ENCODE data around the gene ANAPC15. TPM values are rescaled to one million over a fixed set of nuclear protein-coding genes. Genes with fewer than 3 reads are reported as not detected.

The ANAPC15 gene
- total and polyA plus RNA-seq, 9 of the 15 experiments (the other 6 are each of a cell fraction or from before 2014, with no cell fraction given): 53.0 to 254 (median 75.7) TPM

- TF ChIP-seq FOXM1 (IDR thresholded peaks at IDR 0.05; ENCODE audit: low read depth): no peak
- no peak for TF ChIP-seq FOXM1 (CRISPR knock-in tag; IDR thresholded peaks at IDR 0.05; ENCODE audit: low read depth)
- TF ChIP-seq NCOR1 (IDR thresholded peaks at IDR 0.05): peak; percentile 39
- TF ChIP-seq HMBOX1 (IDR thresholded peaks at IDR 0.05): peak; percentile 97
- no peak for TF ChIP-seq ZNF143 (CRISPR knock-in tag; IDR thresholded peaks at IDR 0.05)
- peak; percentile 54 for TF ChIP-seq TEAD4 (IDR thresholded peaks at IDR 0.05; ENCODE audit: low read length)
- TF ChIP-seq TEAD4 (CRISPR knock-in tag; IDR thresholded peaks at IDR 0.05; ENCODE audit: borderline replicate concordance): no peak
- no peak for TF ChIP-seq XRCC4 (IDR thresholded peaks at IDR 0.05; ENCODE audit: extremely low read depth, insufficient read depth, insufficient read length)
- TF ChIP-seq ESRRA (IDR thresholded peaks at IDR 0.05; ENCODE audit: borderline replicate concordance, low read depth): peak; percentile 6; the same call in 1 of the 2 replicates
Measured at GRCh38 chr11:72122607-72123006, 10.1 kb upstream of the ANAPC15 start (continued).

- Histone ChIP-seq H3K27me3 (ENCODE audit: control insufficient read depth in 2 of 2, insufficient read depth in 2 of 2, low read length in 2 of 2) (no peaks in the 10 kb centered on the region), H2AFZ (ENCODE audit: low read depth, low read length) (peak overlapping the region; percentile 17; the same call in 1 of the 2 replicates), H3K36me3 (ENCODE audit: control insufficient read depth, insufficient read depth, low read length) (no peaks in the 10 kb centered on the region), H3K9me1 (ENCODE audit: control insufficient read depth, insufficient read depth, low read length) (no peaks in the 10 kb centered on the region), H3K4me2 (ENCODE audit: insufficient read depth, low read length) (no peak overlapping the region), H3K9ac (ENCODE audit: insufficient read depth in 1 of 2, low read depth in 2 of 2, low read length in 2 of 2) (peak overlapping the region in 1 of 2 experiments; percentile 38; a peak in 1 of 4 replicates), H3K27ac (ENCODE audit: extremely low read depth, low read depth, low read length) (no peak overlapping the region), H3K79me2 (ENCODE audit: control insufficient read depth, insufficient read depth, low read length) (no peaks in the 10 kb centered on the region), H3K4me3 (no peak overlapping the region), H3K4me1 (replicated peaks in 1 of 2; ENCODE audit: control insufficient read depth in 2 of 2, insufficient read depth in 2 of 2, low read length in 2 of 2) (peaks cover 31 to 40% of the 10 kb centered on the region in 2 experiments), H4K20me1 (replicated peaks; ENCODE audit: control insufficient read depth, insufficient read depth, low read length) (no peaks in the 10 kb centered on the region), H3K9me3 (replicated peaks; ENCODE audit: control insufficient read depth, insufficient read depth, low read depth, low read length) (no peaks in the 10 kb centered on the region)
- ChIA-PET POLR2A (interaction anchor here (0.6 to 1.5 kb wide), 2 partner anchors 9 to 1638 kb away, joined by 3 to 5 read pairs; partner anchors contain the start of gene ANAPC15), CTCF (ENCODE audit: low intra/inter-chr PET ratio) (no interaction called here)
- 49% methylated on average over 2 of the region's 2 CpGs for WGBS (ENCODE audit: insufficient coverage, low coverage, missing lambda C conversion rate)
- FAIRE-seq (no peak), DNase-seq (ENCODE audit: extremely low read depth in 1 of 4, low spot score in 3 of 4) (no peak), ATAC-seq (no peak)
- no TSS peak for BruUV-seq (replicated peaks)
- in situ Hi-C loops (cut with MboI) (no loop called here), intact Hi-C loops (cut with micrococcal nuclease) (no loop called here)
- TF ChIP-seq RBM25 (IDR thresholded peaks at IDR 0.05; ENCODE audit: low read depth, low read length, severe bottlenecking): peak; percentile 59
- no peak for TF ChIP-seq CHAMP1 (IDR thresholded peaks at IDR 0.05)
Measured at GRCh38 chr11:72120930-72121329, 8.4 kb upstream of the ANAPC15 start.
